GM18498 (cell line): ENCODE measurements around the gene AGPAT2.

Experiments
- ATAC-seq: cut with Tn5 transposase; IDR thresholded peaks from one replicate; pipeline ENCODE4 v1.9.1; 2021; ENCODE audit warnings: mild to moderate bottlenecking, moderate library complexity; ENCODE audit not compliant: unreplicated experiment

AGPAT2 gene

GRCh38 chr9:136665111-136665703, 22.1 kb downstream of the AGPAT2 start:
- ATAC-seq = no peak

- ATAC-seq = no peak
Measured at GRCh38 chr9:136664000-136664915, 23.0 kb downstream of the AGPAT2 start.

- no peak for ATAC-seq
Measured at GRCh38 chr9:136662656-136663581, 24.3 kb downstream of the AGPAT2 start, which contains the start of gene EGFL7. EGFL7 (plus strand) TSS chr9:136662916; CDS start chr9:136668283, 5,367 bp downstream.

- ATAC-seq = no peak
Measured at GRCh38 chr9:136662326-136662655, 25.0 kb downstream of the AGPAT2 start.

- ATAC-seq = no peak
Measured at GRCh38 chr9:136661641-136662325, 25.5 kb downstream of the AGPAT2 start.

- ATAC-seq = no peak
Measured at GRCh38 chr9:136660971-136661550, 26.2 kb downstream of the AGPAT2 start.

GRCh38 chr9:136659861-136660784, 27.1 kb downstream of the AGPAT2 start:
- ATAC-seq = no peak

GRCh38 chr9:136658849-136659535, 28.3 kb downstream of the AGPAT2 start:
- no peak for ATAC-seq

GRCh38 chr9:136657974-136658848, 29.0 kb downstream of the AGPAT2 start:
- no peak for ATAC-seq

GRCh38 chr9:136656795-136657611, 30.3 kb downstream of the AGPAT2 start:
- no peak for ATAC-seq

GRCh38 chr9:136656183-136656738, 31.0 kb downstream of the AGPAT2 start:
- no peak for ATAC-seq

GRCh38 chr9:136655536-136656182, 31.6 kb downstream of the AGPAT2 start:
- no peak for ATAC-seq

GRCh38 chr9:136654820-136655535, 32.3 kb downstream of the AGPAT2 start:
- ATAC-seq = no peak

- no peak for ATAC-seq
Measured at GRCh38 chr9:136653323-136654079, 33.8 kb downstream of the AGPAT2 start.

GRCh38 chr9:136651860-136652259, 35.4 kb downstream of the AGPAT2 start:
- no peak for ATAC-seq
